GM12878 (cell line): ENCODE measurements around the gene MAP3K6. TPM values are rescaled to one million over a fixed set of nuclear protein-coding genes. Genes with fewer than 3 reads are reported as not detected.

ENCODE experiments used
- EGR1 ChIP-seq, 2 experiments: IDR thresholded peaks; 1 replicate in 1 of 2; 2 replicates in 1 of 2; pipeline ENCODE4 v1.6.1; 2011 to 2012; ENCODE audit warnings: low read depth in 2 of 2, low read length in 2 of 2, borderline replicate concordance in 1 of 2, mild to moderate bottlenecking in 1 of 2, moderate library complexity in 1 of 2
- EP300 ChIP-seq, 2 experiments: fragments of 150-350 bp in 1 of 2; IDR thresholded peaks; 2 replicates each; pipeline ENCODE4 v1.6.1; 2011 to 2012; ENCODE audit warnings: low read depth in 2 of 2, low read length in 2 of 2, borderline replicate concordance in 1 of 2, improper control_type of control experiment in 1 of 2, inconsistent platforms in 1 of 2; ENCODE audit not compliant: control insufficient read depth in 1 of 2
- IRF4 ChIP-seq: IDR thresholded peaks from 2 replicates; pipeline ENCODE4 v1.6.1; 2011; ENCODE audit warnings: low read depth, low read length
- MTA2 ChIP-seq: fragments of 450-650 bp; IDR thresholded peaks from 2 replicates; pipeline ENCODE4 v1.6.1; 2016; ENCODE audit warnings: low read depth, mild to moderate bottlenecking, moderate library complexity
- SIX5 ChIP-seq: IDR thresholded peaks from 2 replicates; pipeline ENCODE4 v1.6.1; 2011; ENCODE audit warnings: mild to moderate bottlenecking, low read depth, low read length, moderate library complexity; ENCODE audit not compliant: severe bottlenecking
- ZBTB11 ChIP-seq: fragments of 450-650 bp; formaldehyde crosslinking; IDR thresholded peaks from 2 replicates; pipeline ENCODE4 v1.5.0; 2022; ENCODE audit warnings: mild to moderate bottlenecking, missing genetic modification characterization
- ZNF592 ChIP-seq: fragments of 450-650 bp; IDR thresholded peaks from 2 replicates; pipeline ENCODE4 v1.6.1; 2017; ENCODE audit warnings: mild to moderate bottlenecking, moderate library complexity
- polyA plus RNA-seq, 11 experiments: library from polyadenylated mRNA; depleted of rRNA in 4 of 11; unstranded in 6 of 11; stranded (reverse) in 5 of 11; fragments of >200 nt; fragmentation: Nextera tagmentation in 4 of 11; fragmentation: Illumina TruSeq in 1 of 11; extraction: Ambion mirVana in 4 of 11; extraction: Trizol in 1 of 11; gene quantifications; 1 replicate in 1 of 11; 2 replicates in 10 of 11; pipeline versions ENCODE4 v1.2.1 to v1.2.3, GENCODE V29; 2011 to 2016; ENCODE audit warnings: inconsistent platforms in 2 of 11, missing spikeins in 2 of 11, low read depth in 1 of 11
- total RNA-seq, 4 experiments: library from RNA; depleted of rRNA in 3 of 4; stranded (reverse); fragments of >200 nt in 3 of 4; fragmentation: Illumina TruSeq in 1 of 4; extraction: Trizol in 1 of 4; gene quantifications; 2 replicates each; pipeline versions ENCODE4 v1.2.1 to v1.2.3, GENCODE V29; 2013 to 2021
- TF ChIP-seq, protein P1 (sequence below): fragments of 450-650 bp; IDR thresholded peaks from 2 replicates; pipeline ENCODE4 v1.6.1; 2016; ENCODE audit warnings: mild to moderate bottlenecking

The MAP3K6 gene
- total and polyA plus RNA-seq, 10 of the 15 experiments (the other 5 are each of a cell fraction or from before 2014, with no cell fraction given) = 0.15 to 3.4 (median 1.2) TPM; not detected in 1

GRCh38 chr1:27365372-27366112 is 1.2 kb downstream of the MAP3K6 start (continued):
- TF ChIP-seq ZBTB11 (CRISPR knock-in tag) (no peak), IRF4 (no peak), ZNF592 (no peak), EP300 (IDR thresholded peaks at IDR 0.05; ENCODE audit: borderline replicate concordance in 1 of 2, control insufficient read depth in 1 of 2, low read depth in 2 of 2, low read length in 2 of 2) (0 out of 4 replicates have a peak, but pooled peaks of 1 of the 2 experiments have one; percentile 18), SIX5 (no peak), EGR1 (IDR thresholded peaks at IDR 0.05; ENCODE audit: borderline replicate concordance in 1 of 2, low read depth in 2 of 2, low read length in 2 of 2) (peak in 1 of 2 experiments; percentile 34; a peak in 1 of 3 replicates), MTA2 (peak; percentile 27; the same call in 1 of the 2 replicates)
- TF ChIP-seq, protein P1, sequence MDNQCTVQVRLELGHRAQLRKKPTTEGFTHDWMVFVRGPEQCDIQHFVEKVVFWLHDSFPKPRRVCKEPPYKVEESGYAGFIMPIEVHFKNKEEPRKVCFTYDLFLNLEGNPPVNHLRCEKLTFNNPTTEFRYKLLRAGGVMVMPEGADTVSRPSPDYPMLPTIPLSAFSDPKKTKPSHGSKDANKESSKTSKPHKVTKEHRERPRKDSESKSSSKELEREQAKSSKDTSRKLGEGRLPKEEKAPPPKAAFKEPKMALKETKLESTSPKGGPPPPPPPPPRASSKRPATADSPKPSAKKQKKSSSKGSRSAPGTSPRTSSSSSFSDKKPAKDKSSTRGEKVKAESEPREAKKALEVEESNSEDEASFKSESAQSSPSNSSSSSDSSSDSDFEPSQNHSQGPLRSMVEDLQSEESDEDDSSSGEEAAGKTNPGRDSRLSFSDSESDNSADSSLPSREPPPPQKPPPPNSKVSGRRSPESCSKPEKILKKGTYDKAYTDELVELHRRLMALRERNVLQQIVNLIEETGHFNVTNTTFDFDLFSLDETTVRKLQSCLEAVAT = peak; percentile 61; the same call in 1 of the 2 replicates
